Neural crest cell (in vitro differentiated cells): Measurements from ENCODE around the gene CIC. TPM values are rescaled to one million over a fixed set of nuclear protein-coding genes. Genes with fewer than 3 reads are reported as not detected.

Source experiments
- DNase-seq: peaks from one replicate; pipeline ENCODE4 v3.0.0; 2021; ENCODE audit warnings: low read depth, mixed read lengths, low spot score
- H3K27ac Mint-ChIP-seq: one replicate; pipeline ENCODE4 v1.8.0; 2021; ENCODE audit warnings: mild to moderate bottlenecking, mixed read lengths; ENCODE audit not compliant: unreplicated experiment
- H3K27me3 Mint-ChIP-seq: 2 replicates; pipeline ENCODE4 v1.8.0; 2021; ENCODE audit warnings: low read depth, mild to moderate bottlenecking, mixed read lengths
- H3K36me3 Mint-ChIP-seq: 2 replicates; pipeline ENCODE4 v1.8.0; 2021; ENCODE audit warnings: low read depth, mild to moderate bottlenecking, mixed read lengths
- H3K4me1 Mint-ChIP-seq: 2 replicates; pipeline ENCODE4 v1.8.0; 2021; ENCODE audit warnings: mixed read lengths
- H3K4me3 Mint-ChIP-seq: one replicate; pipeline ENCODE4 v1.8.0; 2021; ENCODE audit warnings: mild to moderate bottlenecking, mixed read lengths
- H3K9me3 Mint-ChIP-seq: 2 replicates; pipeline ENCODE4 v1.8.0; 2021; ENCODE audit warnings: mixed read lengths
- total RNA-seq: library from RNA; stranded (reverse); gene quantifications from 2 replicates; pipeline ENCODE4 v1.2.1, GENCODE V29; 2021
- TF ChIP-seq, protein P1 (sequence below): fragments of 200-600 bp; sonication (generic); conservative IDR thresholded peaks from 2 replicates; pipeline ENCODE4 v1.5.0; 2021; ENCODE audit warnings: antibody characterized with exemption, mild to moderate bottlenecking

The CIC gene
- total RNA-seq, 1 donor from 2014 or later, result 93.4 TPM

DNA sequence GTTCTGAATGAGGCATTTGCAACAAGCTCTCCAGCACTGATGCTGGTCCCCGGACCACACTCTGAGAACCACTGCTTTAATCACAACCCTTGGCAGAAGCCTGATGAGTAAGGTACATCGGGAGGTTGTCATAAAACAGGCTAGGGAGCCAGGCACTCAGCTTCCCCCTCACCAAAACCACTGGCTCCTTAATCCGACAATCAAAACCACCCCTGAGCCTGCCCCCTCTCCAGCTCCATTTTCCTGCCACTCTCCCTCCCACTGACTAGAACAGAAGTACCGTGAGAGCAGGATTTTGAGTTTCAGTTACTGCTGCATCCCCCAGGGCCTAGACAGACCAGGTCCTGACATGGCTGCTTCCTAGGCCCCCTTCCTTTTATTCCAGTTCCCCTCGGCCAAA, 33.9 kb upstream of the CIC start:
- DNase-seq, result no peak
- H3K4me1 Mint-ChIP-seq, result peaks cover 10% of the 10 kb centered on the region
- H3K27me3 Mint-ChIP-seq, result no peaks in the 10 kb centered on the region
- TF ChIP-seq, protein P1, sequence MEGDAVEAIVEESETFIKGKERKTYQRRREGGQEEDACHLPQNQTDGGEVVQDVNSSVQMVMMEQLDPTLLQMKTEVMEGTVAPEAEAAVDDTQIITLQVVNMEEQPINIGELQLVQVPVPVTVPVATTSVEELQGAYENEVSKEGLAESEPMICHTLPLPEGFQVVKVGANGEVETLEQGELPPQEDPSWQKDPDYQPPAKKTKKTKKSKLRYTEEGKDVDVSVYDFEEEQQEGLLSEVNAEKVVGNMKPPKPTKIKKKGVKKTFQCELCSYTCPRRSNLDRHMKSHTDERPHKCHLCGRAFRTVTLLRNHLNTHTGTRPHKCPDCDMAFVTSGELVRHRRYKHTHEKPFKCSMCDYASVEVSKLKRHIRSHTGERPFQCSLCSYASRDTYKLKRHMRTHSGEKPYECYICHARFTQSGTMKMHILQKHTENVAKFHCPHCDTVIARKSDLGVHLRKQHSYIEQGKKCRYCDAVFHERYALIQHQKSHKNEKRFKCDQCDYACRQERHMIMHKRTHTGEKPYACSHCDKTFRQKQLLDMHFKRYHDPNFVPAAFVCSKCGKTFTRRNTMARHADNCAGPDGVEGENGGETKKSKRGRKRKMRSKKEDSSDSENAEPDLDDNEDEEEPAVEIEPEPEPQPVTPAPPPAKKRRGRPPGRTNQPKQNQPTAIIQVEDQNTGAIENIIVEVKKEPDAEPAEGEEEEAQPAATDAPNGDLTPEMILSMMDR, result no peak
- H3K36me3 Mint-ChIP-seq, result peaks cover 24% of the 10 kb centered on the region
- peak overlapping the region; percentile 54 for H3K4me3 Mint-ChIP-seq
- H3K27ac Mint-ChIP-seq, result no peak overlapping the region
- H3K9me3 Mint-ChIP-seq, result no peaks in the 10 kb centered on the region

DNA sequence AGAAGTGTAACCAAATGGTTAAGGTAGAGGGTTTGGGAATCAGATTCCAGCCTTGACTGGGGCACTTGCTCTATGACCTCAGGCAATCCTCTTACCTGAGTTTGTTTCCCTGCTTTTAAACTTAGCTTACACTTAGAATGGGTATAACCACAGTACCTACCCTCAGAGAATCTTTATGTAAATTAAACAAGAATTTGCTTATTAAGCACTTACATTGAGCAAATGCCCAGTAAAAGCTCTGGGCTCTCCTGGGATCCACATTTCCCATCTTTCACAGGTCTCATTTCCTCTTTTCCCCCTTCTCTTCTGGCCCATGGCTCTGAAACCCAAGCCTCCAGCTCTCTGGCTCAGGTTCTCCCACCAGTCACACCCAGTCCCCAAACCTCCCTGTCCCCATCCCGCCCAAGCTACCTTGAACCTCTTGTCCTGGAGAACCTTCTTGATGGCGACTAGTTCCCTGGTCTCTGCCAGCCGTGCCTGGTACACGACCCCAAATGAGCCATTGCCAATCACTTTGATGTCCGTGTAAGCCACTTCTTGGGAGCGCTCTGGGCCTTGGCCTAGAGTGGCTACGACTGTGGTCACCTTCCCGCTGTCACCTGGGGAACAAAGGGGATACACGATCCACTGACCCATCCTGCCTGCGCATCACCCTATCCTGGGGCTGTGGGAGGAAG, 29.4 kb upstream of the CIC start:
- peaks cover 40% of the 10 kb centered on the region for H3K4me1 Mint-ChIP-seq
- no peaks in the 10 kb centered on the region for H3K9me3 Mint-ChIP-seq
- H3K27me3 Mint-ChIP-seq, result peaks cover 10% of the 10 kb centered on the region
- peaks cover 12% of the 10 kb centered on the region for H3K36me3 Mint-ChIP-seq
- H3K4me3 Mint-ChIP-seq, result peak overlapping the region; percentile 92
- TF ChIP-seq, protein P1, result no peak
- H3K27ac Mint-ChIP-seq, result peak overlapping the region; percentile 63
- no peak for DNase-seq

DNA sequence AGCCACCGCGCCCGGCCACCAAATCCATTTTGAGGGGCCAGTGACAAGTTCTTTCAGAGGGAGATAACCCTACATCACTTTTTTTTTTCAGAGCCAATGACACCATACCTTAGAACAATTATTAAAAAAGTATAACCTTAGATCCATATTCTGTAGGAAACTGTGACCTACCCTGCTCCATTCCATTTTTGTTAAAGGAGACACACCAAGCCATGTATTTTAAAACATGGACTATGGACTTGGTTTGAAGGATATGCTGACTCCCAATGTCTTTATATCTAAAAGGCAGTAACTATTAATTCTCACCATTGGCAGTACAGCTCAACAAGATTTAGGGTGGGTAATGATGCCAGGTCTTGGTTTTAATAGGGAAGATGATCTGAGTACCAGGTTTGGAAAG, 27.8 kb upstream of the CIC start:
- H3K27ac Mint-ChIP-seq, result no peak overlapping the region
- TF ChIP-seq, protein P1, result no peak
- H3K27me3 Mint-ChIP-seq, result peaks cover 16% of the 10 kb centered on the region
- peaks cover 54% of the 10 kb centered on the region for H3K4me1 Mint-ChIP-seq
- no peak for DNase-seq
- peak overlapping the region; percentile 92 for H3K4me3 Mint-ChIP-seq
- peaks cover 7% of the 10 kb centered on the region for H3K36me3 Mint-ChIP-seq
- no peaks in the 10 kb centered on the region for H3K9me3 Mint-ChIP-seq

DNA sequence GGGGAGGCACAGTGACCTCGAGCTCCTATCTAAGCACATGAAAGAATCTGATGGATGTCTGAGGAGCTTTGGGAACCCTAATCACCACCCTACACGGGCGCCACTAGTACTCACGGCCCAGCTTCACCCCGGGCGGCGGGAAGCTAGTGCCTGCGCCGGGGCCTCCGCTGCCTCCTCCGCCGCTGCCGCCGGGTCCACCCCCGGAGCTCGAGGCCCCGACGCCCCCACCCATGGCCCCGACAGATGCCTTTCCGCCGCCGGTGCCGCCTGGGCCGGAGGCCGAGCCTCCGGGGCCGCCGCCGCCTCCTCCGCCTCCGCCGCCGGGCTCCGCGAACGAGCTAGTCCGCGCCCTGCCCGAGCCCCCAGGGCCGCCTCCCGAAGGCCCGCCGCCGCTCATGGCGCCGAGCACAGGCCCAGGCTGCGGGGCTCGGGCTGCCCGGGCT, 27.0 kb upstream of the CIC start:
- Mint-ChIP-seq H3K9me3 (no peaks in the 10 kb centered on the region), H3K36me3 (peaks cover 3% of the 10 kb centered on the region), H3K27me3 (peaks cover 16% of the 10 kb centered on the region), H3K27ac (peak overlapping the region; percentile 96), H3K4me1 (peaks cover 58% of the 10 kb centered on the region), H3K4me3 (peak overlapping the region; percentile 92)
- TF ChIP-seq, protein P1, result no peak
- DNase-seq, result no peak

DNA sequence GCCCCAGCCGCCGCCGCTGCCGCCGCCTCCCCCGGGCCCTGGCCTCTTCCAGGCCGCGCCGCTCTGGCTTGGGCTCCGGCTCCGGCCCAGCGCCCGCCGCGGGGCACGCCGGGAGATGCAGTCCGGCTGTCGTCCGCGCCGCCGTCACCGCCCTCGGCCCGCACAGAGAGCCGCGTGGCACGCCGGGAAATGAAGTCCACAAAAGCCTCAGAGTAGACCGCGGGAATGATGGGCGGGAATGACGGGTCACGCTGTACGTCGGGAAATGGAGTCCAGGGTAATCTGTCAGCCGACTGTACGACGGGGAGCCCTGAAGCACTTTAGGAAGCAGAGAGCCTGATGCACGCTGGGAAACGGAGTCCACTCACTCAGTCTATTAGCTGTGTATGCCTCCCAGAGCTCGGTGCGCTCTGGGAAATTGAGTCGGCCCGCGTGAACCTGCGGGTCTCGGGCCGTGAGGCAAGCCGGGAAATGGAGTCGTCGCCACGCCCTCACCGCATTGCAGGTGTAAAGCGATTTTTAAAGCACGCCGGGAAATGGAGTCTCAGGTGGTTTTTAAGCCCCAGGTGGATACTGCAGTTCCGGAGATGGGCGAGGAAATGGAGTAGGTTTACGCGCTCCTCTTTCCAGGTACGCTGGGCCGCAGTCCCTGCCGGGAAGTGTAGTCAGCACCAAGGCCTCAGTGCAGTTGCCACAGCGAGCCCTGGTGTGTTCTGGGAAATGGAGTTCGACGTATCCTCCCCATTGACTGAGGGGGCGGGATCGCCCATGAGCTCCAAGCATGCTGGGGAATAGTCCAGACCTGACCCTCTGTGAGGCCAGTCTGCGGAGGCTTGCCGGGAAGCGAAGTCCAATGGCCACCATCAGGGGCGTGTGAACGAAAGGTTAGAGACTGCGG, 26.3 kb upstream of the CIC start, which contains the start of gene GSK3A:
Gene GSK3A (minus strand): TSS at position 91 of the 898 bp plus-strand sequence. CDS start 137 bp downstream, outside the sequence.
- H3K36me3 Mint-ChIP-seq, result peaks cover 3% of the 10 kb centered on the region
- peaks cover 58% of the 10 kb centered on the region for H3K4me1 Mint-ChIP-seq
- peak within 1 kb of the TSS; percentile 92 for H3K4me3 Mint-ChIP-seq
- peak within 1 kb of the TSS; percentile 96 for H3K27ac Mint-ChIP-seq
- TF ChIP-seq, protein P1, result no peak
- peak; percentile 90 for DNase-seq
- H3K27me3 Mint-ChIP-seq, result peaks cover 16% of the 10 kb centered on the region
- no peaks in the 10 kb centered on the region for H3K9me3 Mint-ChIP-seq
